ENCODE data around the gene SMTNL2. TPM values are rescaled to one million over a fixed set of nuclear protein-coding genes. Genes with fewer than 3 reads are reported as not detected.

Gene SMTNL2
- total and polyA plus RNA-seq, 9 of the 15 experiments (the other 6 are each of a cell fraction or from before 2014, with no cell fraction given), result not detected

DNA sequence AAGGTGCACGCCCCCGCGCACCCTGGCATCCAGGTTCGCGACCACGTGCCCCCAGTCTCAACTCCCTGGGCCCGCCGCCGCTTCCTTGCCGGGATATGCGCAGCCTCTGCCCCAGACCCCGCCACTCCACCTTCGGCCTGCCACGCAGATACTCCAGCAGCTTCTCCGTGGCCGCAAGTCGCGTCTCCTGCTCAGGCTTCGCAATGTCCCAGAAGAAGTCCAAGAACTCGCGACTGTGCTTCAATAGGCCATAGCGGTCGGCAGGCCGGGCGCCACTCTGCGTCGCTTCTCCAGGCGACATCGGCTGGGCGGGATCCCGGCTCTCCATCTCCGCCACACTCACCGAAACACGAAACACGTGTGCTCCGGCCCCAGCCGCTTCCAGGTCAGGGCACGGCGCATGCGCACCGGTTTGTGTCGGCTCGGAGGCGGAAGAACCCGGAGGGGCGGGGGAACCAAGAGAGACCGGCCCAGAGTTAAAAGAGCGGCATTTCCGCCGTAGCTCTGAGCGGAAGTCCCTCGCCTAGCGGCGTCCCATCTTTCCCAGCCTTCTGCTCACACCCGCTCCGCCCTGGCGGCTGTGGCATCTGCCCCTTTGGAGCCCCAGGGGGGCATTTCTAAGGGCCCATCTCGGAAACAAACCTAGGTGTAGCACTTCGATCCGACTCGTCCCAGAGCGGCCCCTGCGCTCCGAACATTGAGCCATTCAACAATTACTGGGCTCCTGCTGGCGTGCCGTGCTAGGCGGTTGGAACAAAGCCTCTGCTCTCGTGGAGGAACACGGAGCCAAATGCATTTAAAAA lies 29.1 kb upstream of the SMTNL2 start, which contains the start of gene MYBBP1A (continued):
- TF ChIP-seq, protein P1, sequence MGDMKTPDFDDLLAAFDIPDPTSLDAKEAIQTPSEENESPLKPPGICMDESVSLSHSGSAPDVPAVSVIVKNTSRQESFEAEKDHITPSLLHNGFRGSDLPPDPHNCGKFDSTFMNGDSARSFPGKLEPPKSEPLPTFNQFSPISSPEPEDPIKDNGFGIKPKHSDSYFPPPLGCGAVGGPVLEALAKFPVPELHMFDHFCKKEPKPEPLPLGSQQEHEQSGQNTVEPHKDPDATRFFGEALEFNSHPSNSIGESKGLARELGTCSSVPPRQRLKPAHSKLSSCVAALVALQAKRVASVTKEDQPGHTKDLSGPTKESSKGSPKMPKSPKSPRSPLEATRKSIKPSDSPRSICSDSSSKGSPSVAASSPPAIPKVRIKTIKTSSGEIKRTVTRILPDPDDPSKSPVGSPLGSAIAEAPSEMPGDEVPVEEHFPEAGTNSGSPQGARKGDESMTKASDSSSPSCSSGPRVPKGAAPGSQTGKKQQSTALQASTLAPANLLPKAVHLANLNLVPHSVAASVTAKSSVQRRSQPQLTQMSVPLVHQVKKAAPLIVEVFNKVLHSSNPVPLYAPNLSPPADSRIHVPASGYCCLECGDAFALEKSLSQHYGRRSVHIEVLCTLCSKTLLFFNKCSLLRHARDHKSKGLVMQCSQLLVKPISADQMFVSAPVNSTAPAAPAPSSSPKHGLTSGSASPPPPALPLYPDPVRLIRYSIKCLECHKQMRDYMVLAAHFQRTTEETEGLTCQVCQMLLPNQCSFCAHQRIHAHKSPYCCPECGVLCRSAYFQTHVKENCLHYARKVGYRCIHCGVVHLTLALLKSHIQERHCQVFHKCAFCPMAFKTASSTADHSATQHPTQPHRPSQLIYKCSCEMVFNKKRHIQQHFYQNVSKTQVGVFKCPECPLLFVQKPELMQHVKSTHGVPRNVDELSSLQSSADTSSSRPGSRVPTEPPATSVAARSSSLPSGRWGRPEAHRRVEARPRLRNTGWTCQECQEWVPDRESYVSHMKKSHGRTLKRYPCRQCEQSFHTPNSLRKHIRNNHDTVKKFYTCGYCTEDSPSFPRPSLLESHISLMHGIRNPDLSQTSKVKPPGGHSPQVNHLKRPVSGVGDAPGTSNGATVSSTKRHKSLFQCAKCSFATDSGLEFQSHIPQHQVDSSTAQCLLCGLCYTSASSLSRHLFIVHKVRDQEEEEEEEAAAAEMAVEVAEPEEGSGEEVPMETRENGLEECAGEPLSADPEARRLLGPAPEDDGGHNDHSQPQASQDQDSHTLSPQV (IDR thresholded peaks at IDR 0.05), result 0 out of 2 replicates have a peak, but pooled peaks have one; percentile 29
- TF ChIP-seq, protein P2, sequence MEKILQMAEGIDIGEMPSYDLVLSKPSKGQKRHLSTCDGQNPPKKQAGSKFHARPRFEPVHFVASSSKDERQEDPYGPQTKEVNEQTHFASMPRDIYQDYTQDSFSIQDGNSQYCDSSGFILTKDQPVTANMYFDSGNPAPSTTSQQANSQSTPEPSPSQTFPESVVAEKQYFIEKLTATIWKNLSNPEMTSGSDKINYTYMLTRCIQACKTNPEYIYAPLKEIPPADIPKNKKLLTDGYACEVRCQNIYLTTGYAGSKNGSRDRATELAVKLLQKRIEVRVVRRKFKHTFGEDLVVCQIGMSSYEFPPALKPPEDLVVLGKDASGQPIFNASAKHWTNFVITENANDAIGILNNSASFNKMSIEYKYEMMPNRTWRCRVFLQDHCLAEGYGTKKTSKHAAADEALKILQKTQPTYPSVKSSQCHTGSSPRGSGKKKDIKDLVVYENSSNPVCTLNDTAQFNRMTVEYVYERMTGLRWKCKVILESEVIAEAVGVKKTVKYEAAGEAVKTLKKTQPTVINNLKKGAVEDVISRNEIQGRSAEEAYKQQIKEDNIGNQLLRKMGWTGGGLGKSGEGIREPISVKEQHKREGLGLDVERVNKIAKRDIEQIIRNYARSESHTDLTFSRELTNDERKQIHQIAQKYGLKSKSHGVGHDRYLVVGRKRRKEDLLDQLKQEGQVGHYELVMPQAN (IDR thresholded peaks at IDR 0.05; ENCODE audit: borderline replicate concordance), result peak; percentile 97
- TF ChIP-seq ZNF121 (CRISPR knock-in tag; conservative IDR thresholded peaks at IDR 0.05) (no peak), CCNT2 (IDR thresholded peaks at IDR 0.05; ENCODE audit: borderline replicate concordance, extremely low read depth, insufficient read length, low read depth, low read length) (peak; percentile 15), MBD2 (IDR thresholded peaks at IDR 0.05; ENCODE audit: borderline replicate concordance, low read depth) (0 out of 2 replicates have a peak, but pooled peaks have one; percentile 22), L3MBTL2 (IDR thresholded peaks at IDR 0.05) (peak; percentile 82), KHSRP (IDR thresholded peaks at IDR 0.05) (no peak), ZNF76 (CRISPR knock-in tag; IDR thresholded peaks at IDR 0.05; ENCODE audit: borderline replicate concordance) (no peak)
- TF ChIP-seq, protein P3, sequence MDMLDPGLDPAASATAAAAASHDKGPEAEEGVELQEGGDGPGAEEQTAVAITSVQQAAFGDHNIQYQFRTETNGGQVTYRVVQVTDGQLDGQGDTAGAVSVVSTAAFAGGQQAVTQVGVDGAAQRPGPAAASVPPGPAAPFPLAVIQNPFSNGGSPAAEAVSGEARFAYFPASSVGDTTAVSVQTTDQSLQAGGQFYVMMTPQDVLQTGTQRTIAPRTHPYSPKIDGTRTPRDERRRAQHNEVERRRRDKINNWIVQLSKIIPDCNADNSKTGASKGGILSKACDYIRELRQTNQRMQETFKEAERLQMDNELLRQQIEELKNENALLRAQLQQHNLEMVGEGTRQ (CRISPR knock-in tag; IDR thresholded peaks at IDR 0.05), result peak; percentile 51
- TF ChIP-seq, protein P4, sequence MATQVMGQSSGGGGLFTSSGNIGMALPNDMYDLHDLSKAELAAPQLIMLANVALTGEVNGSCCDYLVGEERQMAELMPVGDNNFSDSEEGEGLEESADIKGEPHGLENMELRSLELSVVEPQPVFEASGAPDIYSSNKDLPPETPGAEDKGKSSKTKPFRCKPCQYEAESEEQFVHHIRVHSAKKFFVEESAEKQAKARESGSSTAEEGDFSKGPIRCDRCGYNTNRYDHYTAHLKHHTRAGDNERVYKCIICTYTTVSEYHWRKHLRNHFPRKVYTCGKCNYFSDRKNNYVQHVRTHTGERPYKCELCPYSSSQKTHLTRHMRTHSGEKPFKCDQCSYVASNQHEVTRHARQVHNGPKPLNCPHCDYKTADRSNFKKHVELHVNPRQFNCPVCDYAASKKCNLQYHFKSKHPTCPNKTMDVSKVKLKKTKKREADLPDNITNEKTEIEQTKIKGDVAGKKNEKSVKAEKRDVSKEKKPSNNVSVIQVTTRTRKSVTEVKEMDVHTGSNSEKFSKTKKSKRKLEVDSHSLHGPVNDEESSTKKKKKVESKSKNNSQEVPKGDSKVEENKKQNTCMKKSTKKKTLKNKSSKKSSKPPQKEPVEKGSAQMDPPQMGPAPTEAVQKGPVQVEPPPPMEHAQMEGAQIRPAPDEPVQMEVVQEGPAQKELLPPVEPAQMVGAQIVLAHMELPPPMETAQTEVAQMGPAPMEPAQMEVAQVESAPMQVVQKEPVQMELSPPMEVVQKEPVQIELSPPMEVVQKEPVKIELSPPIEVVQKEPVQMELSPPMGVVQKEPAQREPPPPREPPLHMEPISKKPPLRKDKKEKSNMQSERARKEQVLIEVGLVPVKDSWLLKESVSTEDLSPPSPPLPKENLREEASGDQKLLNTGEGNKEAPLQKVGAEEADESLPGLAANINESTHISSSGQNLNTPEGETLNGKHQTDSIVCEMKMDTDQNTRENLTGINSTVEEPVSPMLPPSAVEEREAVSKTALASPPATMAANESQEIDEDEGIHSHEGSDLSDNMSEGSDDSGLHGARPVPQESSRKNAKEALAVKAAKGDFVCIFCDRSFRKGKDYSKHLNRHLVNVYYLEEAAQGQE (IDR thresholded peaks at IDR 0.05; ENCODE audit: borderline replicate concordance), result peak; percentile 73
- TF ChIP-seq, protein P4 (CRISPR knock-in tag; IDR thresholded peaks at IDR 0.05; ENCODE audit: low read depth), result no peak
